ENCODE data around the gene CCDC92B.

CCDC92B gene

DNA sequence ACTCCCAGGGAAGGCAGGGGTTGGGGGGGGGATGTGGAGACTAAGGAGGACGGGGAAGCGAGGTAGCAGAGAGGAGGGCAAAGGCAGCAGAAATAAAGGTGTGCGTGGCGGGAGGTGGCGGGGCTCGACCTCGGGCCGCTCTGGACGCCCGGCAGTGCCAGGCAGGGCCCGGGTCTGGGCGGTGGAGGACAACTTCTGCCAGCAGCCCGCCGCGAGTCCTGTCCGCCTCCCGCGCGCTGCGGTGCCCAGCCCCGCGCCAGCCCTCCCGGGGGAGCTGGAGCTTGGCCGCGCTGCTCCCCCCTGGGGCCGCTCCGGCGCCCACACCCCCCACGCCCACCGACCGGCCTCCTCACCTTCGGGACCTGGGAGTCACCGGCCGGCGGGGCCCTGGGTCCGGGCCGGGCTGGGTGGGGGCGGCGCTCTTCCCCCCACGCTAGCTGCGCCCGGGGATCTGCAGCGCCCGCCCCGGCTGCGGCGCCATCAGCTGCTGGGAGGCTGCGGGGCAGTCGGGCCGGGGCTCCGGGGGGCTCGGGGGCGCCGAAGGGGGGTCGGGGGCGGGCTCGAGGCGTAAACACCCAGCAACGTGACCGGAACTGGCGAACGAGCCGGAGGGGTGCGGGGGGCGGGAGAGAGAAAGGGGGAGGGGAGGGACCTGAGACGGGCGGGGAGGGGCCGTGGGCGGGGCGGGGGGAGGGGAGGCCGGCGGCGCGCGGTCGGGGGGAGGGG lies at the start of gene CCDC92B:
Gene CCDC92B (minus strand): TSS at position 595 of the 726 bp plus-strand sequence. CDS start 14,507 bp downstream, outside the sequence.
- TF ChIP-seq, protein P1, sequence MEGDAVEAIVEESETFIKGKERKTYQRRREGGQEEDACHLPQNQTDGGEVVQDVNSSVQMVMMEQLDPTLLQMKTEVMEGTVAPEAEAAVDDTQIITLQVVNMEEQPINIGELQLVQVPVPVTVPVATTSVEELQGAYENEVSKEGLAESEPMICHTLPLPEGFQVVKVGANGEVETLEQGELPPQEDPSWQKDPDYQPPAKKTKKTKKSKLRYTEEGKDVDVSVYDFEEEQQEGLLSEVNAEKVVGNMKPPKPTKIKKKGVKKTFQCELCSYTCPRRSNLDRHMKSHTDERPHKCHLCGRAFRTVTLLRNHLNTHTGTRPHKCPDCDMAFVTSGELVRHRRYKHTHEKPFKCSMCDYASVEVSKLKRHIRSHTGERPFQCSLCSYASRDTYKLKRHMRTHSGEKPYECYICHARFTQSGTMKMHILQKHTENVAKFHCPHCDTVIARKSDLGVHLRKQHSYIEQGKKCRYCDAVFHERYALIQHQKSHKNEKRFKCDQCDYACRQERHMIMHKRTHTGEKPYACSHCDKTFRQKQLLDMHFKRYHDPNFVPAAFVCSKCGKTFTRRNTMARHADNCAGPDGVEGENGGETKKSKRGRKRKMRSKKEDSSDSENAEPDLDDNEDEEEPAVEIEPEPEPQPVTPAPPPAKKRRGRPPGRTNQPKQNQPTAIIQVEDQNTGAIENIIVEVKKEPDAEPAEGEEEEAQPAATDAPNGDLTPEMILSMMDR (IDR thresholded peaks at IDR 0.05; ENCODE audit: low read depth, low read length) = no peak
- DNase-seq (ENCODE audit: extremely low read depth, low read depth) = no peak

DNA sequence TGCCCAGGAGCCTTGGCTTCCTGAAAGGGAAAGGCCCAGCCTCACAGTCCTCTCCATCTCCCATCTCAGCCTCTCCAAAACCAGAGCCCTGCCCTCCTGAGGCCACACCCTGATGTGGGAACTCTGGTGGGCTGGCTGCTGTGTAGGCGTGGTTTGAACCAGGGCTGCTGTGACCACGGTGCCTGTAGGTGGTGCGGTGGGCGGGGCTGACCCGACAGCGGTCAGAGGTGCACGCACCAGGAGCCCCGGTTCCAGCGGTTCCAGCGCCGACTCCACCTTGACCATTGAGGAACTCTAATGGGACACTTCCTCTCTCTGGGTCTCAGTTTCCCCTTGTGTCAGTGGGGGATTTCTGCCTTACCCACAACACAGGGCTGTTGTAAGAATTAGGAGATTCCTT lies 49.2 kb upstream of the CCDC92B start:
- no peak for DNase-seq (ENCODE audit: extremely low read depth, low read depth)
- TF ChIP-seq, protein P1 (IDR thresholded peaks at IDR 0.05; ENCODE audit: low read depth, low read length) = no peak

DNA sequence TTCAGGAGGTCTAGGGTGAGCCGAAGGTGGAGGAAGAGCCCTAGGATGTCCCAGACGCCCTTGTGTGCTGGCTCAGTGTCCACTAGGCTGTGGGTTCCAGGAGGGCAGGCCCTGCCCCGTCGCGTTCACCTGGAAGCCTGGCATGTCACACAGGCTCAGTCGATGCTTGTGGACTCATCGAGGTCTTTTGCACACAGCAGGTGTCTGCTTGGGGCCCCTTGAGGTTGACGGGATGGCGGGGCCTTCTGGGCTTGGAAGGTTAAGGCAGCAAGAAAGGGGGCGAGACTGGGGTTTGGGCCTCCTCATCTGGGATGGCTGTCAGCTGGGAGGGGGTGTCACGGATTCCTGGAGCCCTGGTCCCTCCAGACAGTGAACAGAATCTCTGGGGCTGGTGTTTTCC lies 48.7 kb upstream of the CCDC92B start:
- TF ChIP-seq, protein P1 (IDR thresholded peaks at IDR 0.05; ENCODE audit: low read depth, low read length) = no peak
- no peak for DNase-seq (ENCODE audit: extremely low read depth, low read depth)

DNA sequence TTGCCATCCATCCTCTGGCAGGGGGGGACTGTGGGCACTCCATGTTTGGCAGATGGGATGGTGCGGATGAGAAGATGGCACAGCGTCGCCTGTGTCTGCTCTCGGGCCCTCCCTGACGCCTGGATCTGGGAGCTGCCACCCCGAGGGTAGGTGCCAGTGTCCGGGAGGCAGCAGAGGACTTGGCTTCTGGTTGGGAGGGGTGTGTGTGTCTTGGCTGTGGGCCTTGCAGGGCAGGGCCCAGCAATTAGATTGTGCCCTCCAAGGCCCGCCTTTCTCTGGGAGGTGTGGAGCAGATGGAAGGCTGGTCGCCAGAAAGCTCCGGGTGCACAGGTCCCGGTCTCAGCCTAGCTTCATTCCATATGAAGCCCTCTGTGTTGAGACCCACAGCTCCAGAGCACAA lies 48.2 kb upstream of the CCDC92B start:
- no peak for DNase-seq (ENCODE audit: extremely low read depth, low read depth)
- TF ChIP-seq, protein P1 (IDR thresholded peaks at IDR 0.05; ENCODE audit: low read depth, low read length) = no peak

DNA sequence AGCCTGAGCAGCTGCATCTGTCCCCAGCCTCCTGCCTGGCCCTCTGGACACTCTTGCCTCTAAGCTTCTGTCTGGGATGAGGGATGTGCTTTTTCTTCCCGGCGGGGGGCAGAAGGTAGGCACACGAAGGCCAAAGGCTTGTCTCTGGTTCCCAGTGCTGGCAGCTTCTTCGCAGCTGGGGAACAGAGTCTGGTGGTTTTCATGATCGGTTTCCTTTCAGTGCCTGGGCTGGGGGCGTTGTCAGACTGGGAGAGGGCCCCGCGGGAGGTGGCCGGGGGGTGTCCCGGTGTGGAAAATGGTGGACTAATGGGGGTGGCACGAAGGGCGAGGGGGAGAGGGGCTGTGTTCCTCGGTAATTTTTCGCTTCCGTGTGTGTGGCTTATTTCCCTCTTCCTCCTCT lies 47.8 kb upstream of the CCDC92B start:
- DNase-seq (ENCODE audit: extremely low read depth, low read depth) = no peak
- TF ChIP-seq, protein P1 (IDR thresholded peaks at IDR 0.05; ENCODE audit: low read depth, low read length) = no peak

DNA sequence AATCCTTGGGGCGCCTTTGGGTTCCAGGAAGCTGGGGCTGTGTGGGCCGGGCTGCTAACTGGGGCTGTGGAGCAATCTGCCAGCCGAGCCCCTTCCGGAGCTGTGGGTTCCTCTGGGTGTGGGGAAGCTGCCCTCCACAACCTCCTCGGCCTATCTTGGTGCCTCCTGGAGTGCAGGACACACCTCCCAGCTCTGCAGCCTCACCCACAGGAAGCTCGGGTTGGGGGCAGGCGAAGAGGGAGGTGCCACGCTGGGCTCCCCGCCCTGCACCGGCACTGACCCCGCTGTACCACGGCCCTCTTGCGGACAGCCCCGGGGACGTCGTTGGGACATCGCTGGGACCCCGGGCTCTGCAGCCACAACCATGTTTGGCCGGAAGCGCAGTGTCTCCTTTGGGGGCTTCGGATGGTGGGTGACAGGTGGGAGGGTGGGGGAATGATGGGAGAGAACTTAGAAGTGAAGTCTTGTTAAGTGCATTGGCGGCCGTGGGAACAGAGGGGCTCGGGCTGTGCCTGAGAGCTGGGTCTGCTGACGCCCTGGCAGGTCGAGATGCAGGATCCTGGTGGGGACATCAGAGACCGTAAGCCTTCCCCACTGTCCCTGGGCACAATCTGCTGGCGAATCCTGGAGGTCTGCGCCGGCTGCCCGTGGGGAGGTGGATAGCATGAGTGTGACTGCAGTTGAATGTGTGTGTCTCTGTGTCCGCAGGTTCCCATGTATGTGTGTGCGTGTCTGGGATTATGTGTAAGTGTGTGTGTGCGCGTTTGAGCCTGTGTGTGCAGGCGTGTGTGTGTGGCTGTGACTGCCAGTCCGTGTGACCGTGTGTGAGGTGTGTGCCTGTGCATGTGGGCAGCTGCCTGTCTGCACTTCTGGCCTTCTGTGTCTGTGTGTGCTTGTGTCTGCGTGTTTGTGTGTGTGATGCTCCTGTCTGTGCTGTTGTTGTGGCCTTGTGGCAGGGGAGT lies 47.0 kb upstream of the CCDC92B start, which contains the start of gene RAP1GAP2:
Gene RAP1GAP2 (plus strand): TSS at position 275 of the 962 bp plus-strand sequence. CDS start 90 bp downstream, at position 365.
- DNase-seq (ENCODE audit: extremely low read depth, low read depth) = no peak

More for the DNA sequence above, 47.0 kb upstream of the CCDC92B start, which contains the start of gene RAP1GAP2:
- TF ChIP-seq, protein P1 (IDR thresholded peaks at IDR 0.05; ENCODE audit: low read depth, low read length) = no peak
